ENCODE data around the gene ANKRD33B. TPM values are rescaled to one million over a fixed set of nuclear protein-coding genes. Genes with fewer than 3 reads are reported as not detected.

Gene ANKRD33B
- total RNA-seq, 1 experiment from 2014 or later, result 10.9 TPM

DNA sequence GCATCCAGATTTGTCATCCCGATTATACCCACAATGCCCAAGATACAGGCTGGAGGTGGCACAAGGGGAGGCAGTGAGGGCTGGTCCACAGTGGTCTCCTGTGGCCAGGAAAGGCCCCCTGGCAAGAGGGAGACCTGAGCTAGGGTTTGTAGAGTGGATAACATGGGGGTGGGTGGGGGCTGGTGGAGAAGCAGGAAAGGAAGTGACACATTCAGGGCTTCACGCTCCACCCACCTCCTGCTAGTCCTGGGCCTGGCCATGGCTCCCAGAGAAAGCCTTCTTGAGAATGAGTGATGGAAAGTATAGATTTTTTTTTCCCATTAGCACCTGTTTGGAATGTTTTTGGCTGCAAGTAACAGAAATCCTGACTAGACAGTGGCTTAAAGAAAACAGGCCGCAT is 81.3 kb downstream of the ANKRD33B start:
- Histone ChIP-seq H3K27ac (ENCODE audit: low read depth, low read length) (no peak overlapping the region), H2AFZ (ENCODE audit: low read depth, low read length, poor library complexity, severe bottlenecking) (no peak overlapping the region), H3K4me3 (replicated peaks in 1 of 2; ENCODE audit: low read depth in 1 of 2, low read length in 2 of 2) (no peak overlapping the region), H3K79me2 (ENCODE audit: insufficient read depth, low read length) (peaks cover 4% of the 10 kb centered on the region; the same call in 1 of the 2 replicates), H4K20me1 (ENCODE audit: insufficient read depth) (no peaks in the 10 kb centered on the region; the same call in 1 of the 2 replicates), H3K27me3 (ENCODE audit: insufficient read depth, low read length) (no peaks in the 10 kb centered on the region), H3K4me1 (ENCODE audit: control insufficient read depth in 1 of 2, insufficient read depth in 2 of 2, low read length in 2 of 2) (peaks cover 0 to 9% of the 10 kb centered on the region in 2 experiments; a peak in 1 of 4 replicates), H3K9me2 (ENCODE audit: insufficient read depth) (no peaks in the 10 kb centered on the region), H3K9ac (ENCODE audit: low read length) (no peak overlapping the region), H3K4me2 (ENCODE audit: low read length) (no peak overlapping the region), H3K36me3 (ENCODE audit: control insufficient read depth in 1 of 2, insufficient read depth in 2 of 2, low read length in 2 of 2) (no peaks in the 10 kb centered on the region), H3K9me3 (ENCODE audit: control insufficient read depth in 1 of 2, insufficient read depth in 1 of 2, low read depth in 1 of 2, low read length in 2 of 2) (no peaks in the 10 kb centered on the region)
- BruUV-seq (replicated peaks), result no TSS peak
- ChIA-PET CTCF (no interaction called here), POLR2A (no interaction called here), RAD21 (ENCODE audit: low non-redundant PET in 1 of 2, low total read pairs in 2 of 2, uncharacterized antibody in 2 of 2, unreplicated experiment in 2 of 2) (no interaction called here)
- TF ChIP-seq ZNF274 (IDR thresholded peaks at IDR 0.05; ENCODE audit: low read depth, low read length) (no peak), RAD21 (IDR thresholded peaks at IDR 0.05; ENCODE audit: low read depth) (no peak)
- intact Hi-C loops (cut with micrococcal nuclease), result no loop called here
- no peak for ATAC-seq
- DNase-seq (ENCODE audit: low read depth, low spot score), result no peak

DNA sequence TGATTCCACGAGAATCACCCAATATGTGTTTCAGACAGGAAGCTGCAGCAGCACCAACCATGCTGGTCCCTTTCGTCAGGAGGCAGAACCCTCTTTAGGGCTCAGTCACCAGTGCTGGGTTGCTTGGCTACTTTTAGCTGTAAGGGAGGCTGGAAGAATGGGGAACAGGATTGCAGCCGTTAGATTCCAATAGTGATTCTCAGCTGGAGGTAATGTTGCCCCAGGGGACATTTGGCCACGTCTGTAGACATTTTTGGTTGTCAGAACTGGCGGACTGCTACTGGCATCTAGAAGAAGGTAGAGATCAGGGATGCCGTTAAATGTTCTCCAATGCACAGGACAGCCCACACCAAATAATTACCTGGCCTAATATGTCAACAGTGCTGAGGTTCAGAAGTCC is 81.8 kb downstream of the ANKRD33B start:
- Histone ChIP-seq H3K27ac (ENCODE audit: low read depth, low read length) (no peak overlapping the region), H3K9me3 (ENCODE audit: control insufficient read depth in 1 of 2, insufficient read depth in 1 of 2, low read depth in 1 of 2, low read length in 2 of 2) (no peaks in the 10 kb centered on the region), H3K4me2 (ENCODE audit: low read length) (no peak overlapping the region), H3K9me2 (ENCODE audit: insufficient read depth) (no peaks in the 10 kb centered on the region), H4K20me1 (ENCODE audit: insufficient read depth) (no peaks in the 10 kb centered on the region; the same call in 1 of the 2 replicates), H3K79me2 (ENCODE audit: insufficient read depth, low read length) (no peaks in the 10 kb centered on the region; the same call in 1 of the 2 replicates), H3K36me3 (ENCODE audit: control insufficient read depth in 1 of 2, insufficient read depth in 2 of 2, low read length in 2 of 2) (no peaks in the 10 kb centered on the region), H3K4me1 (ENCODE audit: control insufficient read depth in 1 of 2, insufficient read depth in 2 of 2, low read length in 2 of 2) (peaks cover 0 to 9% of the 10 kb centered on the region in 2 experiments; a peak in 1 of 4 replicates), H2AFZ (ENCODE audit: low read depth, low read length, poor library complexity, severe bottlenecking) (no peak overlapping the region), H3K4me3 (replicated peaks in 1 of 2; ENCODE audit: low read depth in 1 of 2, low read length in 2 of 2) (no peak overlapping the region), H3K9ac (ENCODE audit: low read length) (no peak overlapping the region), H3K27me3 (ENCODE audit: insufficient read depth, low read length) (no peaks in the 10 kb centered on the region)
- no peak for TF ChIP-seq YY1 (IDR thresholded peaks at IDR 0.05; ENCODE audit: extremely low read depth, insufficient replicate concordance, low read depth, low read length)
- no peak for TF ChIP-seq POLR2A (IDR thresholded peaks at IDR 0.05; ENCODE audit: borderline replicate concordance, extremely low read depth, insufficient read depth, insufficient read length)
- TF ChIP-seq ELF1 (IDR thresholded peaks at IDR 0.05; ENCODE audit: borderline replicate concordance, low read depth), result no peak
- TF ChIP-seq CBX3 (IDR thresholded peaks at IDR 0.05; ENCODE audit: low read depth), result no peak
- no peak for TF ChIP-seq ZNF274 (IDR thresholded peaks at IDR 0.05; ENCODE audit: low read depth, low read length)
- TF ChIP-seq SP1 (IDR thresholded peaks at IDR 0.05; ENCODE audit: low read depth), result no peak
- no peak for TF ChIP-seq JUND (IDR thresholded peaks at IDR 0.05)
- TF ChIP-seq, protein P1, sequence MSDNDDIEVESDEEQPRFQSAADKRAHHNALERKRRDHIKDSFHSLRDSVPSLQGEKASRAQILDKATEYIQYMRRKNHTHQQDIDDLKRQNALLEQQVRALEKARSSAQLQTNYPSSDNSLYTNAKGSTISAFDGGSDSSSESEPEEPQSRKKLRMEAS (IDR thresholded peaks at IDR 0.05), result no peak
- TF ChIP-seq TCF7L2 (IDR thresholded peaks at IDR 0.05; ENCODE audit: borderline replicate concordance, extremely low read depth, insufficient read depth, insufficient read length), result no peak
- no peak for TF ChIP-seq EGR1 (IDR thresholded peaks at IDR 0.05; ENCODE audit: low read depth)
- TF ChIP-seq EZH2phosphoT487 (IDR thresholded peaks at IDR 0.05; ENCODE audit: borderline replicate concordance), result no peak
- ChIA-PET POLR2A (no interaction called here), RAD21 (ENCODE audit: low non-redundant PET in 1 of 2, low total read pairs in 2 of 2, uncharacterized antibody in 2 of 2, unreplicated experiment in 2 of 2) (no interaction called here), CTCF (no interaction called here)
- BruUV-seq (replicated peaks), result no TSS peak
- intact Hi-C loops (cut with micrococcal nuclease), result no loop called here
- no peak for DNase-seq (ENCODE audit: low read depth, low spot score)
- ATAC-seq, result no peak

Measured in HCT116 (cell line).